Neural cell (in vitro differentiated cells): ENCODE data around the gene LRRC31. TPM values are rescaled to one million over a fixed set of nuclear protein-coding genes. Genes with fewer than 3 reads are reported as not detected.

Source experiments
- H2AFZ ChIP-seq: fragments of 200-600, 300-800 bp; sonication (generic), shearing (Covaris generic); 2 replicates; pipeline ENCODE4 v1.6.0; 2014; ENCODE audit warnings: low read depth, mild to moderate bottlenecking, antibody characterized with exemption, low read length, moderate library complexity
- H3F3A ChIP-seq: fragments of 200-600 bp; shearing (Covaris generic); 2 replicates; pipeline ENCODE4 v1.6.1; 2016; ENCODE audit warnings: mild to moderate bottlenecking, moderate library complexity, mixed read lengths, antibody characterized with exemption, low read length; ENCODE audit not compliant: insufficient read depth, poor library complexity, severe bottlenecking
- H3K27ac ChIP-seq: fragments of 200-600, 300-800 bp; sonication (generic), shearing (Covaris generic); 2 replicates; pipeline ENCODE4 v1.5.1; 2014; ENCODE audit warnings: mild to moderate bottlenecking, low read length, moderate library complexity
- H3K27me3 ChIP-seq: fragments of 300-800, 200-600 bp; sonication (generic), shearing (Covaris generic); 2 replicates; pipeline ENCODE4 v1.6.0; 2014; ENCODE audit warnings: mild to moderate bottlenecking, low read depth, low read length, moderate library complexity; ENCODE audit not compliant: insufficient read depth
- H3K36me3 ChIP-seq: fragments of 300-800, 200-600 bp; sonication (generic), shearing (Covaris generic); 2 replicates; pipeline ENCODE4 v1.5.1; 2014; ENCODE audit warnings: mild to moderate bottlenecking, antibody characterized with exemption, low read length, moderate library complexity; ENCODE audit not compliant: insufficient read depth
- H3K4me2 ChIP-seq: fragments of 300-800, 200-600 bp; sonication (generic), shearing (Covaris generic); 2 replicates; pipeline ENCODE4 v1.6.0; 2014; ENCODE audit warnings: mild to moderate bottlenecking, low read length
- H3K4me3 ChIP-seq: fragments of 300-800, 200-600 bp; sonication (generic), shearing (Covaris generic); 2 replicates; pipeline ENCODE4 v1.5.1; 2014; ENCODE audit warnings: mild to moderate bottlenecking, low read length, moderate library complexity
- H3K79me2 ChIP-seq: fragments of 200-600 bp; shearing (Covaris generic); replicated peaks from 2 replicates; pipeline ENCODE4 v1.6.0; 2014; ENCODE audit warnings: mild to moderate bottlenecking, low read length, moderate library complexity; ENCODE audit not compliant: insufficient read depth
- H3K9ac ChIP-seq: fragments of 300-800, 200-600 bp; sonication (generic), shearing (Covaris generic); 2 replicates; pipeline ENCODE4 v1.6.1; 2016; ENCODE audit warnings: mild to moderate bottlenecking, low read length, mixed read lengths
- H3K9me2 ChIP-seq: fragments of 200-600 bp; shearing (Covaris generic); 2 replicates; pipeline ENCODE4 v1.6.1; 2016; ENCODE audit warnings: mild to moderate bottlenecking, low read length, mixed read lengths; ENCODE audit not compliant: insufficient read depth
- H3K9me3 ChIP-seq: fragments of 200-600, 300-800 bp; sonication (generic), shearing (Covaris generic); 2 replicates; pipeline ENCODE4 v1.6.1; 2016; ENCODE audit warnings: mild to moderate bottlenecking, mixed run types, low read length, moderate library complexity, mixed read lengths
- H4K20me1 ChIP-seq: fragments of 200-600 bp; shearing (Covaris generic); 2 replicates; pipeline ENCODE4 v1.6.1; 2016; ENCODE audit warnings: mild to moderate bottlenecking, mixed run types; ENCODE audit not compliant: insufficient read depth
- CTCF ChIP-seq: fragments of 450-650 bp; IDR thresholded peaks from 2 replicates; pipeline ENCODE4 v1.5.1; 2014; ENCODE audit warnings: antibody characterized with exemption, mild to moderate bottlenecking, moderate library complexity; ENCODE audit not compliant: poor library complexity, severe bottlenecking
- EP300 ChIP-seq: fragments of 450-650 bp; conservative IDR thresholded peaks from 2 replicates; pipeline ENCODE4 v1.6.1; 2014; ENCODE audit warnings: antibody characterized with exemption, mild to moderate bottlenecking, moderate library complexity; ENCODE audit not compliant: poor library complexity, severe bottlenecking
- EZH2 ChIP-seq: fragments of 200-600, 300-800 bp; shearing (Covaris generic), sonication (generic); IDR thresholded peaks from 2 replicates; pipeline ENCODE4 v1.6.1; 2014; ENCODE audit warnings: antibody characterized with exemption, low read length, borderline replicate concordance, mild to moderate bottlenecking; ENCODE audit not compliant: insufficient read depth, poor library complexity, severe bottlenecking
- MXI1 ChIP-seq: fragments of 450-650 bp; conservative IDR thresholded peaks from 2 replicates; pipeline ENCODE4 v1.6.1; 2014; ENCODE audit warnings: antibody characterized with exemption, mild to moderate bottlenecking; ENCODE audit not compliant: poor library complexity, severe bottlenecking
- POLR2AphosphoS5 ChIP-seq: IDR thresholded peaks from 2 replicates; pipeline ENCODE4 v1.6.1; 2012
- RAD21 ChIP-seq: fragments of 450-650 bp; conservative IDR thresholded peaks from 2 replicates; pipeline ENCODE4 v1.6.1; 2014; ENCODE audit warnings: antibody characterized with exemption, mild to moderate bottlenecking, moderate library complexity
- REST ChIP-seq: IDR thresholded peaks from 2 replicates; pipeline ENCODE4 v1.6.1; 2012; ENCODE audit warnings: borderline replicate concordance
- SMC3 ChIP-seq: fragments of 450-650 bp; conservative IDR thresholded peaks from 2 replicates; pipeline ENCODE4 v1.6.1; 2014; ENCODE audit warnings: antibody characterized with exemption, mild to moderate bottlenecking, moderate library complexity; ENCODE audit not compliant: poor library complexity
- TAF1 ChIP-seq: IDR thresholded peaks from 2 replicates; pipeline ENCODE4 v1.6.1; 2012; ENCODE audit warnings: low read depth
- polyA plus RNA-seq: library from polyadenylated mRNA; depleted of rRNA; stranded (reverse); fragments of >200 nt; gene quantifications from 2 replicates; pipeline ENCODE4 v1.2.3, GENCODE V29; 2014

The LRRC31 gene
- polyA plus RNA-seq, 1 donor from 2014 or later = not detected

GRCh38 chr3:169861871-169862270 is 7.9 kb downstream of the LRRC31 start:
- no peaks in the 10 kb centered on the region for H3K79me2 ChIP-seq
- H3K4me2 ChIP-seq = no peak overlapping the region
- H3K9ac ChIP-seq = no peak overlapping the region
- no peaks in the 10 kb centered on the region for H3K9me3 ChIP-seq
- no peaks in the 10 kb centered on the region for H3K36me3 ChIP-seq
- no peaks in the 10 kb centered on the region for H3F3A ChIP-seq
- no peaks in the 10 kb centered on the region for H4K20me1 ChIP-seq
- no peak overlapping the region for H3K27ac ChIP-seq
- H3K4me3 ChIP-seq = no peak overlapping the region
- no peak overlapping the region for H2AFZ ChIP-seq
- no peaks in the 10 kb centered on the region for H3K27me3 ChIP-seq
- H3K9me2 ChIP-seq = no peaks in the 10 kb centered on the region
- TF ChIP-seq SMC3 = no peak
- no peak for TF ChIP-seq CTCF
- TF ChIP-seq RAD21 = no peak
- no peak for TF ChIP-seq MXI1
- no peak for TF ChIP-seq EZH2
- no peak for TF ChIP-seq REST
- no peak for TF ChIP-seq TAF1
- TF ChIP-seq POLR2AphosphoS5 = no peak
- TF ChIP-seq EP300 = no peak

GRCh38 chr3:169857811-169858210 is 11.9 kb downstream of the LRRC31 start:
- Histone ChIP-seq H3K36me3 (no peaks in the 10 kb centered on the region), H4K20me1 (no peaks in the 10 kb centered on the region), H3F3A (no peaks in the 10 kb centered on the region), H3K4me3 (no peak overlapping the region), H3K9me2 (no peaks in the 10 kb centered on the region), H3K79me2 (no peaks in the 10 kb centered on the region), H3K9ac (no peak overlapping the region), H2AFZ (no peak overlapping the region), H3K9me3 (no peaks in the 10 kb centered on the region), H3K27me3 (no peaks in the 10 kb centered on the region), H3K4me2 (no peak overlapping the region), H3K27ac (no peak overlapping the region)
- no peak for TF ChIP-seq SMC3
- TF ChIP-seq REST = no peak
